SK-N-MC (cell line): Measurements from ENCODE around the gene TACC3.

Source experiments
- EZH2 ChIP-seq: fragments of 200-600 bp; sonication (generic); IDR thresholded peaks from one replicate; pipeline ENCODE4 v1.6.1; 2017; ENCODE audit warnings: antibody characterized with exemption
- POLR2AphosphoS5 ChIP-seq: IDR thresholded peaks from 2 replicates; pipeline ENCODE4 v1.6.1; 2012; ENCODE audit warnings: mild to moderate bottlenecking, low read depth, low read length, borderline replicate concordance

- TF ChIP-seq EZH2 (no peak), POLR2AphosphoS5 (no peak)
Observed at GRCh38 chr4:1739358-1739757, 18.0 kb downstream of the TACC3 start.
